ENCODE results near the gene SLC24A1.

Gene SLC24A1

GRCh38 chr15:65621638-65622037 lies at the start of gene SLC24A1:
TSS of gene SLC24A1 (plus strand) at chr15:65621938. CDS start at chr15:65624081, 2,143 bp downstream.
- H3K4me3 Mint-ChIP-seq, result no peak within 1 kb of the TSS
- no peak within 1 kb of the TSS for H3K27ac Mint-ChIP-seq
- H3K36me3 Mint-ChIP-seq, result peaks cover 18 to 27% of the 10 kb centered on the region in 2 donors

GRCh38 chr15:65571971-65572370 lies 49.8 kb upstream of the SLC24A1 start:
- DNase-seq, result no peak

More at GRCh38 chr15:65621638-65622037, at the start of gene SLC24A1:
- Mint-ChIP-seq H3K9me3 (no peaks in the 10 kb centered on the region), H3K4me1 (peaks cover 4 to 13% of the 10 kb centered on the region in 2 donors), H3K27me3 (no peaks in the 10 kb centered on the region)
- DNase-seq (no peak), ATAC-seq (replicated peaks) (no peak)

GRCh38 chr15:65576664-65577063 lies 45.1 kb upstream of the SLC24A1 start:
- no peak overlapping the region for H3K27ac Mint-ChIP-seq
- H3K36me3 Mint-ChIP-seq, result peaks cover 26 to 29% of the 10 kb centered on the region in 2 donors
- no peak overlapping the region for H3K4me3 Mint-ChIP-seq
- H3K4me1 Mint-ChIP-seq, result peaks cover 5 to 13% of the 10 kb centered on the region in 2 donors
- ATAC-seq (replicated peaks), result no peak
- no peaks in the 10 kb centered on the region for H3K9me3 Mint-ChIP-seq
- H3K27me3 Mint-ChIP-seq, result no peaks in the 10 kb centered on the region
- no peak for DNase-seq

More at GRCh38 chr15:65571971-65572370, 49.8 kb upstream of the SLC24A1 start:
- Mint-ChIP-seq H3K4me1 (peaks cover 0 to under 1% of the 10 kb centered on the region in 2 donors), H3K27me3 (no peaks in the 10 kb centered on the region), H3K9me3 (no peaks in the 10 kb centered on the region), H3K4me3 (no peak overlapping the region), H3K36me3 (peaks cover 14 to 22% of the 10 kb centered on the region in 2 donors), H3K27ac (no peak overlapping the region)
- ATAC-seq (replicated peaks), result no peak

GRCh38 chr15:65577129-65577996 lies 44.4 kb upstream of the SLC24A1 start:
- H3K36me3 Mint-ChIP-seq, result peaks cover 33 to 36% of the 10 kb centered on the region in 2 donors
- H3K4me1 Mint-ChIP-seq, result peaks cover 5 to 13% of the 10 kb centered on the region in 2 donors
- no peaks in the 10 kb centered on the region for H3K9me3 Mint-ChIP-seq
- no peak for ATAC-seq (replicated peaks)
- H3K27me3 Mint-ChIP-seq, result no peaks in the 10 kb centered on the region
- peak overlapping the region; percentile 14 for H3K27ac Mint-ChIP-seq
- DNase-seq, result no peak
- H3K4me3 Mint-ChIP-seq, result no peak overlapping the region

- H3K27me3 Mint-ChIP-seq, result no peaks in the 10 kb centered on the region
- peaks cover 42 to 48% of the 10 kb centered on the region in 2 donors for H3K36me3 Mint-ChIP-seq
- H3K4me3 Mint-ChIP-seq, result no peak overlapping the region
- peak overlapping the region; percentile 25 for H3K27ac Mint-ChIP-seq
- ATAC-seq (replicated peaks), result no peak
- peaks cover 5 to 19% of the 10 kb centered on the region in 2 donors for H3K4me1 Mint-ChIP-seq
- no peak for DNase-seq
- H3K9me3 Mint-ChIP-seq, result no peaks in the 10 kb centered on the region
Observed at GRCh38 chr15:65578904-65579728, 42.6 kb upstream of the SLC24A1 start.

- no peaks in the 10 kb centered on the region for H3K9me3 Mint-ChIP-seq
- DNase-seq (no peak), ATAC-seq (replicated peaks) (no peak)
- H3K36me3 Mint-ChIP-seq, result peaks cover 39 to 44% of the 10 kb centered on the region in 2 donors
- peaks cover 8 to 25% of the 10 kb centered on the region in 2 donors for H3K4me1 Mint-ChIP-seq
- no peak overlapping the region for H3K27ac Mint-ChIP-seq
- H3K27me3 Mint-ChIP-seq, result no peaks in the 10 kb centered on the region
- H3K4me3 Mint-ChIP-seq, result no peak overlapping the region
Observed at GRCh38 chr15:65579762-65580161, 42.0 kb upstream of the SLC24A1 start.

- no peak for DNase-seq
Observed at GRCh38 chr15:65580287-65580686, 41.5 kb upstream of the SLC24A1 start.

GRCh38 chr15:65583701-65584100 lies 38.0 kb upstream of the SLC24A1 start:
- no peaks in the 10 kb centered on the region for H3K27me3 Mint-ChIP-seq
- peak overlapping the region; percentile 42 for H3K27ac Mint-ChIP-seq
- peaks cover 36 to 45% of the 10 kb centered on the region in 2 donors for H3K36me3 Mint-ChIP-seq
- H3K9me3 Mint-ChIP-seq, result no peaks in the 10 kb centered on the region
- peak in 1 of 2 donors; percentile 46 for ATAC-seq (replicated peaks)
- peaks cover 3 to 12% of the 10 kb centered on the region in 2 donors for H3K4me1 Mint-ChIP-seq
- H3K4me3 Mint-ChIP-seq, result no peak overlapping the region
- DNase-seq, result no peak

More at GRCh38 chr15:65580287-65580686, 41.5 kb upstream of the SLC24A1 start:
- Mint-ChIP-seq H3K27me3 (no peaks in the 10 kb centered on the region), H3K9me3 (no peaks in the 10 kb centered on the region), H3K27ac (no peak overlapping the region), H3K4me3 (no peak overlapping the region), H3K4me1 (peaks cover 8 to 25% of the 10 kb centered on the region in 2 donors), H3K36me3 (peaks cover 39 to 44% of the 10 kb centered on the region in 2 donors)
- ATAC-seq (replicated peaks), result no peak

GRCh38 chr15:65584241-65584640 lies 37.5 kb upstream of the SLC24A1 start:
- ATAC-seq (replicated peaks), result no peak
- H3K27ac Mint-ChIP-seq, result no peak overlapping the region
- no peaks in the 10 kb centered on the region for H3K9me3 Mint-ChIP-seq
- no peak overlapping the region for H3K4me3 Mint-ChIP-seq
- DNase-seq, result no peak
- H3K4me1 Mint-ChIP-seq, result peaks cover 3 to 12% of the 10 kb centered on the region in 2 donors
- H3K36me3 Mint-ChIP-seq, result peaks cover 36 to 45% of the 10 kb centered on the region in 2 donors
- H3K27me3 Mint-ChIP-seq, result no peaks in the 10 kb centered on the region

- no peak for ATAC-seq (replicated peaks)
- DNase-seq, result no peak
- no peaks in the 10 kb centered on the region for H3K27me3 Mint-ChIP-seq
- no peak overlapping the region for H3K4me3 Mint-ChIP-seq
- peaks cover 8 to 19% of the 10 kb centered on the region in 2 donors for H3K4me1 Mint-ChIP-seq
- no peak overlapping the region for H3K27ac Mint-ChIP-seq
- no peaks in the 10 kb centered on the region for H3K9me3 Mint-ChIP-seq
- peaks cover 40 to 57% of the 10 kb centered on the region in 2 donors for H3K36me3 Mint-ChIP-seq
Observed at GRCh38 chr15:65587094-65587493, 34.6 kb upstream of the SLC24A1 start.

- no peak for DNase-seq
- no peaks in the 10 kb centered on the region for H3K9me3 Mint-ChIP-seq
Observed at GRCh38 chr15:65595960-65596359, 25.8 kb upstream of the SLC24A1 start.

GRCh38 chr15:65598468-65598867 lies 23.3 kb upstream of the SLC24A1 start:
- peak overlapping the region; percentile 72 for H3K27ac Mint-ChIP-seq
- DNase-seq (no peak), ATAC-seq (replicated peaks) (no peak)
- no peak overlapping the region for H3K4me3 Mint-ChIP-seq
- peaks cover 15 to 25% of the 10 kb centered on the region in 2 donors for H3K36me3 Mint-ChIP-seq
- no peaks in the 10 kb centered on the region for H3K27me3 Mint-ChIP-seq
- H3K4me1 Mint-ChIP-seq, result peaks cover 0 to 2% of the 10 kb centered on the region in 2 donors
- no peaks in the 10 kb centered on the region for H3K9me3 Mint-ChIP-seq

More at GRCh38 chr15:65595960-65596359, 25.8 kb upstream of the SLC24A1 start:
- Mint-ChIP-seq H3K4me3 (no peak overlapping the region), H3K36me3 (peaks cover 31 to 34% of the 10 kb centered on the region in 2 donors), H3K4me1 (peaks cover 0 to 2% of the 10 kb centered on the region in 2 donors), H3K27me3 (no peaks in the 10 kb centered on the region), H3K27ac (no peak overlapping the region)
- ATAC-seq (replicated peaks), result peak in 1 of 2 donors; percentile 34

- Mint-ChIP-seq H3K27ac (no peak overlapping the region), H3K27me3 (no peaks in the 10 kb centered on the region), H3K9me3 (no peaks in the 10 kb centered on the region), H3K4me3 (no peak overlapping the region), H3K4me1 (peaks cover 0 to 2% of the 10 kb centered on the region in 2 donors), H3K36me3 (peaks cover 19 to 24% of the 10 kb centered on the region in 2 donors)
- DNase-seq (no peak), ATAC-seq (replicated peaks) (no peak)
Observed at GRCh38 chr15:65599677-65600076, 22.1 kb upstream of the SLC24A1 start.

- Mint-ChIP-seq H3K4me1 (peaks cover 2 to 11% of the 10 kb centered on the region in 2 donors), H3K36me3 (peaks cover 13 to 15% of the 10 kb centered on the region in 2 donors), H3K27me3 (no peaks in the 10 kb centered on the region), H3K9me3 (no peaks in the 10 kb centered on the region), H3K4me3 (no peak overlapping the region), H3K27ac (no peak overlapping the region)
- DNase-seq (no peak), ATAC-seq (replicated peaks) (no peak)
Observed at GRCh38 chr15:65603134-65603533, 18.6 kb upstream of the SLC24A1 start.

Data from stimulated activated naive B cell treated with anti-CD40 and anti-IgM and Interleukin-4, amounts not matched to agents 10 μg/mL and 1 μg/mL and 100 μg/mL, for 72 hours (primary cell).